T-helper 9 cell (primary cell): Measurements from ENCODE around the gene LRRC3B.
"Not testable (repeated sequence)": the region's sequence is repeated elsewhere in the genome, so short reads cannot be mapped to it uniquely, and the experiment has no call there.

Source experiments
- DNase-seq: peaks from one replicate; pipeline ENCODE4 v3.0.0-alpha.2; 2020
- total RNA-seq, 2 donors: gene quantifications; one replicate each; lab custom pipeline; 2026; lab: John Stamatoyannopoulos, UW

LRRC3B gene
- 0 reads per million in 2 donors for total RNA-seq

- no peak for DNase-seq
These were observed at the start of gene LRRC3B for GRCh38 chr3:26622621-26623418. TSS of gene LRRC3B (plus strand) at chr3:26622772. CDS start at chr3:26709673, 86,901 bp downstream.

- no peak for DNase-seq
These were observed 47.8 kb upstream of the LRRC3B start for GRCh38 chr3:26574766-26575165.

GRCh38 chr3:26579116-26579515 is 43.5 kb upstream of the LRRC3B start:
- DNase-seq: no peak

- no peak for DNase-seq
These were observed 35.0 kb upstream of the LRRC3B start for GRCh38 chr3:26587571-26587970.

GRCh38 chr3:26588931-26589330 is 33.6 kb upstream of the LRRC3B start:
- no peak for DNase-seq

GRCh38 chr3:26589678-26590077 is 32.9 kb upstream of the LRRC3B start:
- no peak for DNase-seq

- no peak for DNase-seq
These were observed 31.6 kb upstream of the LRRC3B start for GRCh38 chr3:26590919-26591484.

GRCh38 chr3:26591926-26592325 is 30.6 kb upstream of the LRRC3B start:
- DNase-seq: no peak

- DNase-seq: no peak
These were observed 30.1 kb upstream of the LRRC3B start for GRCh38 chr3:26592451-26592850.

GRCh38 chr3:26596335-26596734 is 26.2 kb upstream of the LRRC3B start:
- no peak for DNase-seq

GRCh38 chr3:26603311-26603710 is 19.3 kb upstream of the LRRC3B start:
- DNase-seq: not testable (repeated sequence)

GRCh38 chr3:26603771-26604170 is 18.8 kb upstream of the LRRC3B start:
- DNase-seq: not testable (repeated sequence)

- DNase-seq: no peak
These were observed 8.4 kb upstream of the LRRC3B start for GRCh38 chr3:26614006-26614685.

- DNase-seq: no peak
These were observed 1.4 kb upstream of the LRRC3B start for GRCh38 chr3:26621176-26621575.

GRCh38 chr3:26621906-26622620 is 509 bp upstream of the LRRC3B start:
- no peak for DNase-seq

- no peak for DNase-seq
These were observed 1.0 kb downstream of the LRRC3B start for GRCh38 chr3:26623419-26624208.

GRCh38 chr3:26624209-26624765 is 1.7 kb downstream of the LRRC3B start:
- no peak for DNase-seq

GRCh38 chr3:26625187-26625586 is 2.6 kb downstream of the LRRC3B start:
- DNase-seq: no peak

GRCh38 chr3:26627080-26627479 is 4.5 kb downstream of the LRRC3B start:
- no peak for DNase-seq

GRCh38 chr3:26628915-26629314 is 6.3 kb downstream of the LRRC3B start:
- no peak for DNase-seq

GRCh38 chr3:26630669-26631389 is 8.3 kb downstream of the LRRC3B start:
- DNase-seq: no peak
